DOHH2 (cell line): ENCODE data around the gene BAD.

Experiments used
- H3F3A ChIP-seq: fragments of 200-600 bp; sonication (generic), shearing (Covaris generic); 2 replicates; pipeline ENCODE4 v1.6.0; 2016; ENCODE audit warnings: antibody characterized with exemption, mild to moderate bottlenecking; ENCODE audit not compliant: control insufficient read depth, insufficient read depth
- H3K27ac ChIP-seq: fragments of 200-600 bp; sonication (generic); 2 replicates; pipeline ENCODE4 v1.5.1; 2014; ENCODE audit warnings: low read depth, mild to moderate bottlenecking, low read length, moderate library complexity
- H3K27me3 ChIP-seq: fragments of 200-600 bp; sonication (generic); 2 replicates; pipeline ENCODE4 v1.6.1; 2014; ENCODE audit warnings: mild to moderate bottlenecking, low read length, mixed read lengths; ENCODE audit not compliant: control insufficient read depth
- H3K36me3 ChIP-seq: fragments of 200-600 bp; sonication (generic); 2 replicates; pipeline ENCODE4 v1.6.1; 2014; ENCODE audit warnings: mild to moderate bottlenecking, low read length, moderate library complexity, mixed read lengths; ENCODE audit not compliant: control insufficient read depth
- H3K4me1 ChIP-seq: fragments of 200-600 bp; sonication (generic); 2 replicates; pipeline ENCODE4 v1.6.1; 2014; ENCODE audit warnings: mild to moderate bottlenecking, low read length, mixed read lengths; ENCODE audit not compliant: control insufficient read depth
- H3K4me2 ChIP-seq: fragments of 200-600 bp; sonication (generic); 2 replicates; pipeline ENCODE4 v1.6.0; 2014; ENCODE audit warnings: mild to moderate bottlenecking, low read length, moderate library complexity
- H3K4me3 ChIP-seq: fragments of 200-600 bp; sonication (generic); 2 replicates; pipeline ENCODE4 v1.5.1; 2014; ENCODE audit warnings: mild to moderate bottlenecking, low read length, mixed read lengths
- H3K79me2 ChIP-seq: fragments of 200-600 bp; sonication (generic); 2 replicates; pipeline ENCODE4 v1.6.1; 2014; ENCODE audit warnings: mild to moderate bottlenecking, low read length, mixed read lengths; ENCODE audit not compliant: control insufficient read depth
- H3K9me2 ChIP-seq: fragments of 200-600 bp; sonication (generic); replicated peaks from 2 replicates; pipeline ENCODE4 v1.6.1; 2014; ENCODE audit warnings: mild to moderate bottlenecking, low read length, mixed read lengths; ENCODE audit not compliant: control insufficient read depth
- H3K9me3 ChIP-seq: fragments of 200-600 bp; sonication (generic); 2 replicates; pipeline ENCODE4 v1.6.1; 2014; ENCODE audit warnings: antibody characterized with exemption, low read length, mixed read lengths; ENCODE audit not compliant: control insufficient read depth, insufficient read depth
- H4K20me1 ChIP-seq: fragments of 200-600 bp; sonication (generic); 2 replicates; pipeline ENCODE4 v1.6.0; 2014; ENCODE audit warnings: low read depth, mild to moderate bottlenecking, antibody characterized with exemption, low read length, moderate library complexity; ENCODE audit not compliant: control insufficient read depth, insufficient read depth
- EZH2phosphoT487 ChIP-seq: fragments of 200-600 bp; sonication (generic); IDR thresholded peaks from 2 replicates; pipeline ENCODE4 v1.6.1; 2017; ENCODE audit warnings: borderline replicate concordance, mild to moderate bottlenecking, antibody characterized with exemption, low read length, moderate library complexity, mixed read lengths
- TF ChIP-seq, protein P1 (sequence below): fragments of 200-600 bp; sonication (generic); IDR thresholded peaks from one replicate; pipeline ENCODE4 v1.5.1; 2014; ENCODE audit warnings: antibody characterized with exemption, mild to moderate bottlenecking, low read depth, low read length; ENCODE audit not compliant: poor library complexity, severe bottlenecking

Gene BAD

DNA sequence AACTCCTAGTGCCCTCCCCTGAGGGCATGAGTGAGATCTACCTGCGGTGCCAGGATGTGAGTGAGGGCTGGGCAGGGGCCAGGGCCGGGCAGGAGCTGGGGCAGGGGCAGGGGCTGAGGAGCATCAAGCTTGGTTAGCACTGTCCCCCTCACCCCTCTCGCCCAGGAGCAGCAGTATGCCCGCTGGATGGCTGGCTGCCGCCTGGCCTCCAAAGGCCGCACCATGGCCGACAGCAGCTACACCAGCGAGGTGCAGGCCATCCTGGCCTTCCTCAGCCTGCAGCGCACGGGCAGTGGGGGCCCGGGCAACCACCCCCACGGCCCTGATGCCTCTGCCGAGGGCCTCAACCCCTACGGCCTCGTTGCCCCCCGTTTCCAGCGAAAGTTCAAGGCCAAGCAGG is 64.2 kb downstream of the BAD start:
- Histone ChIP-seq H3K79me2 (peaks cover 8% of the 10 kb centered on the region), H3F3A (peaks cover 12% of the 10 kb centered on the region), H3K9me2 (no peaks in the 10 kb centered on the region), H3K27me3 (no peaks in the 10 kb centered on the region), H4K20me1 (no peaks in the 10 kb centered on the region), H3K4me3 (no peak overlapping the region), H3K4me2 (no peak overlapping the region), H3K36me3 (peaks cover 72% of the 10 kb centered on the region), H3K27ac (no peak overlapping the region), H3K9me3 (no peaks in the 10 kb centered on the region), H3K4me1 (peaks cover 30% of the 10 kb centered on the region)
- TF ChIP-seq EZH2phosphoT487: no peak
- TF ChIP-seq, protein P1, sequence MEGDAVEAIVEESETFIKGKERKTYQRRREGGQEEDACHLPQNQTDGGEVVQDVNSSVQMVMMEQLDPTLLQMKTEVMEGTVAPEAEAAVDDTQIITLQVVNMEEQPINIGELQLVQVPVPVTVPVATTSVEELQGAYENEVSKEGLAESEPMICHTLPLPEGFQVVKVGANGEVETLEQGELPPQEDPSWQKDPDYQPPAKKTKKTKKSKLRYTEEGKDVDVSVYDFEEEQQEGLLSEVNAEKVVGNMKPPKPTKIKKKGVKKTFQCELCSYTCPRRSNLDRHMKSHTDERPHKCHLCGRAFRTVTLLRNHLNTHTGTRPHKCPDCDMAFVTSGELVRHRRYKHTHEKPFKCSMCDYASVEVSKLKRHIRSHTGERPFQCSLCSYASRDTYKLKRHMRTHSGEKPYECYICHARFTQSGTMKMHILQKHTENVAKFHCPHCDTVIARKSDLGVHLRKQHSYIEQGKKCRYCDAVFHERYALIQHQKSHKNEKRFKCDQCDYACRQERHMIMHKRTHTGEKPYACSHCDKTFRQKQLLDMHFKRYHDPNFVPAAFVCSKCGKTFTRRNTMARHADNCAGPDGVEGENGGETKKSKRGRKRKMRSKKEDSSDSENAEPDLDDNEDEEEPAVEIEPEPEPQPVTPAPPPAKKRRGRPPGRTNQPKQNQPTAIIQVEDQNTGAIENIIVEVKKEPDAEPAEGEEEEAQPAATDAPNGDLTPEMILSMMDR: no peak
